HepG2 (cell line): ENCODE results near the gene ADAMTS12.

Experiments
- EP300 ChIP-seq, 3 experiments: sonication (generic) in 1 of 3; formaldehyde crosslinking in 1 of 3; IDR thresholded peaks; 2 replicates each; pipeline versions ENCODE4 v1.5.1 to v1.6.1; 2011 to 2020; ENCODE audit warnings: low read depth in 2 of 3, low read length in 2 of 3, borderline replicate concordance in 1 of 3, improper control_type of control experiment in 1 of 3, mild to moderate bottlenecking in 1 of 3, missing genetic modification reagents in 1 of 3, moderate library complexity in 1 of 3
- TF ChIP-seq, protein P1 (sequence below): sonication (generic); formaldehyde crosslinking; IDR thresholded peaks from 2 replicates; pipeline ENCODE4 v1.4.0; 2020; ENCODE audit warnings: missing genetic modification reagents

DNA sequence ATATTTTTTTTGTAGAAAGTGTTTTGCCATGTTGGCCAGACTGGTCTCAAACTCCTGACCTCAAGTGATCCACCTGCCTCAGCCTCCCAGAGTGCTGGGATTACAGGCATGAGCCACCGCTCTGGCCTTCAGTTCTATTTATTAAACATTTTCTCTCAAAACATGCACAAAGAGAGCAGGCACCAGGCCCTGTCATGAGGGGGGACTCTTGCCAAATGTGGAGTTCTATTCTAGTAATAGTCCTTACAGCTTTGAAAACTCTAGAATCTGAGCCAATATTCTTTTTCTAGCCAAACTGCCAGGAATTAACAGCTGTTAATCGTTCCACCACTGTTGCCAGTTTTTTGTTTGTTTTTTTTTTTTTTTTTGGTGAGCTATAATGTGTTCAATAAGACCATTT is 326.5 kb downstream of the ADAMTS12 start:
- TF ChIP-seq, protein P1, sequence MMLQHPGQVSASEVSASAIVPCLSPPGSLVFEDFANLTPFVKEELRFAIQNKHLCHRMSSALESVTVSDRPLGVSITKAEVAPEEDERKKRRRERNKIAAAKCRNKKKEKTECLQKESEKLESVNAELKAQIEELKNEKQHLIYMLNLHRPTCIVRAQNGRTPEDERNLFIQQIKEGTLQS (CRISPR knock-in tag): no peak
- no peak for TF ChIP-seq EP300 (IDR thresholded peaks at IDR 0.05; ENCODE audit: low read depth in 2 of 2, low read length in 2 of 2)
- no peak for TF ChIP-seq EP300 (CRISPR knock-in tag; IDR thresholded peaks at IDR 0.05; ENCODE audit: borderline replicate concordance)
